Adipose tissue (tissue), 3 donors: ENCODE results near the gene SLC2A1. TPM values are rescaled to one million over a fixed set of nuclear protein-coding genes. Genes with fewer than 3 reads are reported as not detected.

ENCODE experiments used
- H3K27ac ChIP-seq: one replicate; pipeline ENCODE4 v1.5.1; 2013; ENCODE audit warnings: low read depth, low read length
- WGBS, 3 donors: extraction: QIAGEN DNeasy Blood & Tissue Kit; methylation state at CpG; one replicate each; pipeline ENCODE4 v1.1.7; 2013; 5-methylcytosine and 5-hydroxymethylcytosine counted together
- polyA plus RNA-seq, 3 donors: library from polyadenylated mRNA; stranded (reverse); fragments of 200-250 nt; gene quantifications; one replicate each; pipeline ENCODE4 v1.2.3, GENCODE V29; 2013
- donor health status: healthy with polysubstance abuse.
- donor health status: Bipolar disorder and iron deficiency.
- donor health status: healthy.

SLC2A1 gene
- polyA plus RNA-seq, 3 donors = 4.4 to 25.4 (median 6.6) TPM

GRCh38 chr1:42888013-42888633 is 70.5 kb downstream of the SLC2A1 start:
- WGBS, 3 donors = 85 to 91% (median 89%) methylated on average over 31 of the region's 31 CpGs

GRCh38 chr1:42887366-42887765 is 71.3 kb downstream of the SLC2A1 start:
- WGBS, 3 donors = 94 to 95% (median 94%) methylated on average over 20 of the region's 20 CpGs
- no peak overlapping the region for H3K27ac ChIP-seq

More at GRCh38 chr1:42888013-42888633, 70.5 kb downstream of the SLC2A1 start:
- no peak overlapping the region for H3K27ac ChIP-seq

GRCh38 chr1:42886800-42887199 is 71.9 kb downstream of the SLC2A1 start:
- H3K27ac ChIP-seq = no peak overlapping the region
- WGBS, 3 donors = 63 to 79% (median 72%) methylated on average over 21 of the region's 21 CpGs

- WGBS, 3 donors = 80 to 87% (median 83%) methylated on average over 16 of the region's 16 CpGs
- no peak overlapping the region for H3K27ac ChIP-seq
Measured at GRCh38 chr1:42886046-42886739, 72.5 kb downstream of the SLC2A1 start.

GRCh38 chr1:42880384-42880783 is 78.3 kb downstream of the SLC2A1 start:
- no peak overlapping the region for H3K27ac ChIP-seq
- WGBS, 3 donors = 65 to 79% (median 70%) methylated on average over 4 of the region's 4 CpGs

GRCh38 chr1:42877380-42877779 is 81.3 kb downstream of the SLC2A1 start:
- no peak overlapping the region for H3K27ac ChIP-seq
- 43 to 73% (median 60%) methylated on average over 2 of the region's 2 CpGs for WGBS, 3 donors

- no peak overlapping the region for H3K27ac ChIP-seq
Measured at GRCh38 chr1:42876009-42876408, 82.7 kb downstream of the SLC2A1 start.

Other genes with a start within 250 kb of the SLC2A1 start
- gene CLDN19, start 218.6 kb downstream of the SLC2A1 start, polyA plus RNA-seq = under 1 TPM in 1 of 3 donors, not detected in 2; 0.01 TPM
- 10 to 100 TPM; 12.9 to 28.1 (median 22.7) TPM for gene P3H1, start 191.8 kb downstream of the SLC2A1 start, polyA plus RNA-seq
- 1 to 10 TPM; 2.5 to 4.1 (median 3.1) TPM for gene C1orf50, start 191.6 kb downstream of the SLC2A1 start, polyA plus RNA-seq
- under 1 TPM in 1 of 3 donors, not detected in 2; 0.05 TPM for gene TMEM269, start 173.9 kb downstream of the SLC2A1 start, polyA plus RNA-seq
- gene ERMAP, start 141.7 kb downstream of the SLC2A1 start, polyA plus RNA-seq = 1 to 10 TPM; 3.5 to 7.8 (median 7.0) TPM
- 10 to 100 TPM; 11.4 to 44.5 (median 28.9) TPM for gene SVBP, start 141.5 kb downstream of the SLC2A1 start, polyA plus RNA-seq
- 1 to 10 TPM; 3.5 to 5.6 (median 4.2) TPM for gene ZNF691, start 112.3 kb downstream of the SLC2A1 start, polyA plus RNA-seq
- gene EBNA1BP2, start 213.4 kb upstream of the SLC2A1 start, polyA plus RNA-seq = 10 to 100 TPM; 32.2 to 69.6 (median 42.6) TPM
- gene CFAP57, start 213.5 kb upstream of the SLC2A1 start, polyA plus RNA-seq = under 1 TPM; 0.07 to 0.11 (median 0.07) TPM